T-helper 2 cell treated with Interferon-gamma antibody and Interleukin-4, amounts not matched to agents 100 ng/mL and 5 ng/mL, for 36 hours (primary cell): ENCODE data around the gene BRD3. TPM values are rescaled to one million over a fixed set of nuclear protein-coding genes. Genes with fewer than 3 reads are reported as not detected.

Source experiments
- intact Hi-C: fragments of 100-400 bp; cut with micrococcal nuclease; formaldehyde crosslinking; loops from one replicate; pipeline ENCODE4 v1.15.1; 2023
- total RNA-seq: library from RNA; stranded (reverse); gene quantifications from 2 replicates; pipeline ENCODE4 v1.2.3, GENCODE V29; 2022

The BRD3 gene
- total RNA-seq, 1 donor from 2014 or later = 37.9 TPM

- intact Hi-C loops = no loop called here
Observed at GRCh38 chr9:133981589-133981957, 86.3 kb downstream of the BRD3 start.

- intact Hi-C loops = no loop called here
Observed at GRCh38 chr9:133980864-133981588, 86.8 kb downstream of the BRD3 start.

Other genes with a start within 250 kb of the BRD3 start
- 7.0 and 7.3 TPM in 2 replicates for gene VAV2, start 75.7 kb downstream of the BRD3 start, total RNA-seq
- gene BRD3OS, start 42.5 kb downstream of the BRD3 start, total RNA-seq = 11.3 and 12.2 TPM in 2 replicates
- gene WDR5, start 68.1 kb upstream of the BRD3 start, total RNA-seq = 46.0 and 47.9 TPM in 2 replicates
- 40.9 and 74.8 TPM in 2 replicates for gene RNU6ATAC, start 96.5 kb upstream of the BRD3 start, total RNA-seq